Measurements from ENCODE around the gene CPEB2. TPM values are rescaled to one million over a fixed set of nuclear protein-coding genes. Genes with fewer than 3 reads are reported as not detected.

CPEB2 gene
- total and polyA plus RNA-seq, 2 of the 8 experiments (the other 6 are each of a cell fraction or from before 2014, with no cell fraction given) = 0.39 to 1.9 TPM

- Histone ChIP-seq H3K4me2 (ENCODE audit: insufficient read depth in 1 of 2, low read depth in 2 of 2, low read length in 2 of 2) (no peak overlapping the region), H3K9ac (replicated peaks in 1 of 4; ENCODE audit: extremely low read depth in 1 of 4, low read depth in 3 of 4, low read length in 3 of 4) (no peak overlapping the region), H3K79me2 (ENCODE audit: control insufficient read depth in 1 of 2, insufficient read depth in 2 of 2, low read length in 2 of 2) (no peaks in the 10 kb centered on the region), H3K36me3 (ENCODE audit: control insufficient read depth in 2 of 4, insufficient read depth in 4 of 4, low read length in 3 of 4) (peaks cover 0 to 3% (median 0%) of the 10 kb centered on the region in 4 experiments; a peak in 2 of 8 replicates), H4K5ac (ENCODE audit: insufficient read length, low read depth, low read length) (no peak overlapping the region), H2BK15ac (ENCODE audit: low read length) (no peak overlapping the region), H3K14ac (ENCODE audit: insufficient read length) (no peak overlapping the region), H3K56ac (replicated peaks; ENCODE audit: insufficient read length, low read depth, low read length) (no peak overlapping the region), H3K27ac (ENCODE audit: low read depth, low read length) (no peak overlapping the region), H3K4me1 (replicated peaks in 1 of 4; ENCODE audit: control insufficient read depth in 3 of 4, insufficient read depth in 4 of 4, low read length in 3 of 4) (no peaks in the 10 kb centered on the region), H4K20me1 (replicated peaks in 1 of 2; ENCODE audit: control insufficient read depth in 1 of 2, insufficient read depth in 2 of 2, low read length in 2 of 2) (no peaks in the 10 kb centered on the region), H4K91ac (replicated peaks; ENCODE audit: insufficient read length, low read length) (no peak overlapping the region), H3K4ac (replicated peaks; ENCODE audit: insufficient read length, low read depth, low read length) (no peak overlapping the region), H3K79me1 (ENCODE audit: low read depth, low read length) (no peaks in the 10 kb centered on the region), H3K23ac (ENCODE audit: insufficient read length) (no peak overlapping the region), H3K9me3 (ENCODE audit: insufficient read depth in 2 of 2, low read depth in 1 of 2, low read length in 1 of 2) (peaks cover 0 to 4% of the 10 kb centered on the region in 2 experiments; a peak in 2 of 4 replicates), H3K27me3 (replicated peaks in 1 of 4; ENCODE audit: control insufficient read depth in 3 of 4, extremely low read depth in 1 of 4, insufficient read depth in 3 of 4, low read length in 3 of 4) (no peaks in the 10 kb centered on the region), H4K8ac (ENCODE audit: extremely low read depth, insufficient read depth, low read length) (no peak overlapping the region), H3K18ac (ENCODE audit: extremely low read depth, low read length) (no peak overlapping the region), H2AK5ac (ENCODE audit: low read depth, low read length) (no peak overlapping the region), H3K23me2 (ENCODE audit: low read depth, low read length) (no peaks in the 10 kb centered on the region), H2BK20ac (ENCODE audit: low read length) (no peak overlapping the region), H2BK5ac (ENCODE audit: low read depth, low read length) (no peak overlapping the region), H2BK120ac (replicated peaks; ENCODE audit: low read depth, low read length) (no peak overlapping the region), H2AFZ (ENCODE audit: low read length) (no peak overlapping the region), H2BK12ac (ENCODE audit: low read depth, low read length) (no peak overlapping the region), H3K4me3 (ENCODE audit: extremely low read depth in 1 of 4, insufficient read depth in 2 of 4, low read depth in 3 of 4, low read length in 4 of 4) (no peak overlapping the region)
- FAIRE-seq (no peak), DNase-seq (ENCODE audit: low read depth in 1 of 2, low spot score in 2 of 2) (no peak)
- POLR2A ChIA-PET (ENCODE audit: partially characterized antibody) = no interaction called here
- 94% methylated on average over 2 of the region's 2 CpGs; no CpG with 5 or more reads in 1 of the 2 experiments for WGBS, 2 experiments (ENCODE audit: extremely low coverage in 1 of 2, insufficient coverage in 1 of 2, insufficient read length in 1 of 2, insufficient replicate concordance in 2 of 2, low coverage in 1 of 2, low lambda C conversion rate in 2 of 2, missing lambda C conversion rate in 1 of 2)
- CTCF ChIA-PET (ENCODE audit: partially characterized antibody) = no interaction called here
- no peak for TF ChIP-seq GTF2F1 (IDR thresholded peaks at IDR 0.05; ENCODE audit: borderline replicate concordance, low read depth, low read length)
- no peak for TF ChIP-seq RBBP5 (IDR thresholded peaks at IDR 0.05; ENCODE audit: borderline replicate concordance, low read depth, low read length)
- TF ChIP-seq ATF3 (IDR thresholded peaks at IDR 0.05; ENCODE audit: insufficient read depth, low read depth, low read length) = no peak
- TF ChIP-seq MAX (IDR thresholded peaks at IDR 0.05) = no peak
Measured at GRCh38 chr4:15031993-15032675, 29.9 kb downstream of the CPEB2 start.

Data from H1 (cell line).